GM06990 (cell line): Measurements from ENCODE around the gene TMEM181.

Experiments
- DNase-seq: peaks from one replicate; pipeline ENCODE4 v3.0.0-alpha.2; 2011; ENCODE audit not compliant: insufficient read length; ENCODE audit errors: extremely low read depth
- H3K27me3 ChIP-seq: replicated peaks from 2 replicates; pipeline ENCODE4 v1.6.0; 2011; ENCODE audit warnings: low read length; ENCODE audit not compliant: control insufficient read depth, insufficient read depth
- H3K36me3 ChIP-seq: 2 replicates; pipeline ENCODE4 v1.5.1; 2011; ENCODE audit warnings: low read length; ENCODE audit not compliant: control insufficient read depth, insufficient read depth
- H3K4me3 ChIP-seq: replicated peaks from 2 replicates; pipeline ENCODE4 v1.5.1; 2011; ENCODE audit warnings: low read depth, mild to moderate bottlenecking, control low read depth, low read length
- CTCF ChIP-seq: IDR thresholded peaks from 2 replicates; pipeline ENCODE4 v1.5.1; 2011; ENCODE audit warnings: low read length, control low read depth, mild to moderate bottlenecking, inconsistent platforms; ENCODE audit not compliant: insufficient read depth, poor library complexity, severe bottlenecking

TMEM181 gene

GRCh38 chr6:158624684-158625682 is 65.1 kb downstream of the TMEM181 start:
- Histone ChIP-seq H3K4me3 (no peak overlapping the region), H3K36me3 (peaks cover 34% of the 10 kb centered on the region), H3K27me3 (no peaks in the 10 kb centered on the region)
- TF ChIP-seq CTCF: no peak
- DNase-seq: no peak

DNA sequence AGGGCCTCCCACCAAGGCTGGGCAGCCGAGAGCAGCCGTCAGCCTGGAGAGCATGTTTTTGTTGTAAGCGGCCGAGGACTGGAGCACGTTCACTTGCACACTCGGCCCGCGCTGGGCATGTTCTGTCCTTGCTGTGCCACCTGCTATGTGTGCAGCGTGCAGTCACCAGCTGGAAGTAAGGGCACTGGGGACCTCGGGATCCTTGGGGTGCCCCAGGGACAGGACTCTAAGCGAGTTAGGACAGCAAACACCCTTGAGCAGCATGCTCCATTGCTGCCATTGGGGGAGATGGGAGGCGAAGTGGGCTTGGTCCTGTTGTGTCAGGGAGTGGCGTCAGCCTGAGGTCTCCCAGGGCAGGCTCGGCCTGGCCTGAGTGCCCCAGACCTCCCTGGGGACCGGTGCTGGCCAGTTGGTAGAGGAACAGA is 66.0 kb downstream of the TMEM181 start:
- DNase-seq: no peak
- H3K27me3 ChIP-seq: no peaks in the 10 kb centered on the region
- TF ChIP-seq CTCF: no peak
- H3K4me3 ChIP-seq: no peak overlapping the region
- H3K36me3 ChIP-seq: peaks cover 38% of the 10 kb centered on the region

DNA sequence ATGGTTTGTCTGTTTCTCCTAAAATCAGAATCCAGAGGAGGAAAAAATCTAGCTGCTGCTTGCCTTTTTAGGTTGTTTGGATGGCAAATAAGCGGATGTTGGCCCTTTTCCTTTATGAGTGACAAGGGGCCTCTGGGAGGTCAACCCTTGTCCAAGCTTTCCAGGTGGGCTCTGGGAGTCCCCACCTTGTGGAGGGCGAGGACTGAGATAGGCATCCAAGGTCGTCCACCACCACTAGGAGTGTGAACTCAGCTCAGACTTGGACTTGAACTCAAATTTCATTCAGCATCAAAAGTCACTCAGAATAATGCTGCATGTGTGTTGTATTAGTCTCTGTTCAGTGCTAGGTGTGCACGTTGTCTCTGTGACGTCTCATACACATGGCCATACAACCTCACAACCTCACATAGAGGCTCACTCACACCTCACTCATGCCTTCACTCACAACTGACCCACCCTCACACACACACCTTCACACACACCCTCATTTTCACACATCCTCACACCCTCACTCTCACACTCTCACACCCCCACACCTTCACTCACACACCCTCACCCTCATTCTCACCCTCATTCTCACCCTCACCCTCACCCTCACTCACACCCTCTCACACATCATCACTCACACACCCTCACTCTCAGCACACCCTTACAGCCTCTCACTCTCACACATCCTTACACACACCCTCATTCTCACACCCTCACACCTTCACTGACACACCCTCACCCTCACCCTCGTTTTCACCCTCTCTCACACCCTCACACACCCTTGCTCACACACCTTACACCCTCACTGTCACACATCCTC is 66.7 kb downstream of the TMEM181 start:
- Histone ChIP-seq H3K27me3 (no peaks in the 10 kb centered on the region), H3K36me3 (peaks cover 34% of the 10 kb centered on the region), H3K4me3 (no peak overlapping the region)
- DNase-seq: no peak
- no peak for TF ChIP-seq CTCF

DNA sequence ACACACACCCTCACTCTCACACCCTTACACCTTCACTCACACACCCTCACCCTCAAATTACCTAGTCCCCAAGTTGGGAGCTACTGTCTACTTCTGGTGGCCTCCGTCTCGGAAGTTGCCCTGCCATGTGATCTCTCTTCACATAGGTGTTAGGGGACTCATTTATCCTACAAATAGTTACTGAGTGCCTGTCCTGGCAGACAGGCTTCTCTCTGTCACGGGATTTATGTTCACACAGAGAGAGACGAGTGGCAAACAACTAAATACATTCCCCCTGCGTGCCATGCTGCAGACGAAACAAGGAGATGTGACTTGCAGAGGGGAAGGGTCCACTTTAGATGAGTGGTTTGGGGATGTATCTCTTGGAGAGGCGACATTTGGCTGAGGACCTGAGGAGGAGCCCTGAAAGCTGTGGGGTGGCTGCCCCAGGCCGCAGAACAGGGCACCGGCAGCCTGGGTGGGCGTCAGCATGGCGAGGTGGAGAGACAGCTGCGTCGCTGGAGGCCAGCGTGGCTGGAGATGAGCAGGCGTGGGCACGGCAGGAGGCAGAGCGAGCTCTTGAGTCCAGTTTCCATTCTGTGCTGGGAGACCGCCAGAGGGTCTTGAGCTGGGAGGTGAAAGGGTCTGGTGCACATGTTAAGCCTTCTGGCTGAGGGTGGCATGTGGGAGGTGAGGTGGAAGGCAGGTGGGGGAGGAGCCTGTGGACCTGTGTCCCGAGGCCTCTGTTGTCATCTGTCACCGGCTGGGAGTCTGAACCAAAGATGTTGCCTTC is 67.5 kb downstream of the TMEM181 start:
- Histone ChIP-seq H3K36me3 (peaks cover 30% of the 10 kb centered on the region), H3K4me3 (no peak overlapping the region), H3K27me3 (no peaks in the 10 kb centered on the region)
- no peak for DNase-seq
- TF ChIP-seq CTCF: no peak

GRCh38 chr6:158627940-158628211 is 68.0 kb downstream of the TMEM181 start:
- TF ChIP-seq CTCF: no peak
- H3K4me3 ChIP-seq: no peak overlapping the region
- no peak for DNase-seq
- no peaks in the 10 kb centered on the region for H3K27me3 ChIP-seq
- peaks cover 27% of the 10 kb centered on the region for H3K36me3 ChIP-seq
